Natural killer cell (primary cell): ENCODE results near the gene PCED1B. TPM values are rescaled to one million over a fixed set of nuclear protein-coding genes. Genes with fewer than 3 reads are reported as not detected.

Experiments
- ATAC-seq, 3 donors: fragments of 150-1000 bp in 2 of 3; fragments of 200-7000 bp in 1 of 3; cut with Tn5 transposase; 1 replicate in 1 of 3; 2 replicates in 2 of 3; pipeline ENCODE4 v1.10.0; 2021; ENCODE audit warnings: mild to moderate bottlenecking in 2 of 3, moderate library complexity in 2 of 3
- DNase-seq, 2 donors: peaks; one replicate each; pipeline versions ENCODE4 v3.0.0 to v3.0.0-alpha.2; 2013 to 2021; ENCODE audit warnings: mixed read lengths in 1 of 2
- H3K27ac ChIP-seq: one replicate; pipeline ENCODE4 v1.5.1; 2013; ENCODE audit warnings: mild to moderate bottlenecking, low read length
- H3K27me3 ChIP-seq: one replicate; pipeline ENCODE4 v1.6.1; 2013; ENCODE audit warnings: low read length; ENCODE audit not compliant: control insufficient read depth, insufficient read depth
- H3K36me3 ChIP-seq: one replicate; pipeline ENCODE4 v1.6.1; 2013; ENCODE audit warnings: low read length; ENCODE audit not compliant: control insufficient read depth, insufficient read depth
- H3K4me1 ChIP-seq: one replicate; pipeline ENCODE4 v1.6.1; 2013; ENCODE audit warnings: low read length; ENCODE audit not compliant: control insufficient read depth, insufficient read depth
- H3K4me3 ChIP-seq: one replicate; pipeline ENCODE4 v1.5.1; 2013; ENCODE audit warnings: low read length
- H3K9me3 ChIP-seq: one replicate; pipeline ENCODE4 v1.6.1; 2013; ENCODE audit warnings: low read length; ENCODE audit not compliant: control insufficient read depth, insufficient read depth
- H3K27ac Mint-ChIP-seq, 2 donors: one replicate each; pipeline ENCODE4 v1.8.0; 2022; ENCODE audit warnings: mild to moderate bottlenecking in 2 of 2, mixed read lengths in 2 of 2, moderate library complexity in 1 of 2
- H3K27me3 Mint-ChIP-seq, 2 donors: one replicate each; pipeline ENCODE4 v1.8.0; 2022; ENCODE audit warnings: low read depth in 2 of 2, mixed read lengths in 2 of 2
- H3K36me3 Mint-ChIP-seq: one replicate; pipeline ENCODE4 v1.8.0; 2022; ENCODE audit warnings: mixed read lengths
- H3K4me1 Mint-ChIP-seq, 2 donors: one replicate each; pipeline ENCODE4 v1.8.0; 2022; ENCODE audit warnings: mixed read lengths in 2 of 2
- H3K4me3 Mint-ChIP-seq: one replicate; pipeline ENCODE4 v1.8.0; 2022; ENCODE audit warnings: mild to moderate bottlenecking, moderate library complexity, mixed read lengths
- H3K9me3 Mint-ChIP-seq, 2 donors: one replicate each; pipeline ENCODE4 v1.8.0; 2022; ENCODE audit warnings: mixed read lengths in 2 of 2
- CTCF ChIP-seq: fragments of 200-600 bp; IDR thresholded peaks from one replicate; pipeline ENCODE4 v1.8.0; 2022; ENCODE audit warnings: antibody characterized with exemption
- WGBS: methylation state at CpG from one replicate; pipeline ENCODE4 v1.1.7; 2013; ENCODE audit warnings: missing lambda C conversion rate; ENCODE audit not compliant: insufficient coverage; 5-methylcytosine and 5-hydroxymethylcytosine counted together
- intact Hi-C: fragments of 100-400 bp; cut with micrococcal nuclease; formaldehyde crosslinking; loops from one replicate; pipeline ENCODE4 v1.14.2; 2022
- total RNA-seq, 4 donors: library from RNA; stranded (reverse); fragments of 120-200 nt in 1 of 4; gene quantifications; one replicate each; pipeline versions ENCODE4 v1.2.3 to v1.2.4, GENCODE V29; 2013 to 2022

PCED1B gene
- total RNA-seq, 3 donors from 2014 or later (not counting 1 experiment from before 2014, with no cell fraction given): 30.2 to 35.9 (median 33.3) TPM

GRCh38 chr12:47065546-47065945 lies 13.9 kb upstream of the PCED1B start:
- H3K27ac ChIP-seq: no peak overlapping the region
- H3K27me3 Mint-ChIP-seq: no peaks in the 10 kb centered on the region
- no peak overlapping the region for H3K27ac Mint-ChIP-seq
- no peaks in the 10 kb centered on the region for H3K9me3 Mint-ChIP-seq
- H3K9me3 ChIP-seq: no peaks in the 10 kb centered on the region
- H3K4me3 ChIP-seq: no peak overlapping the region
- no peaks in the 10 kb centered on the region for H3K27me3 ChIP-seq
- intact Hi-C loops: no loop called here
- no peak overlapping the region for H3K4me3 Mint-ChIP-seq
- DNase-seq (no peak), ATAC-seq (no peak)
- H3K4me1 ChIP-seq: no peaks in the 10 kb centered on the region
- H3K36me3 Mint-ChIP-seq: no peaks in the 10 kb centered on the region
- no peaks in the 10 kb centered on the region for H3K36me3 ChIP-seq
- 93% methylated on average over 1 of the region's 1 CpG for WGBS
- H3K4me1 Mint-ChIP-seq: no peaks in the 10 kb centered on the region
- no peak for TF ChIP-seq CTCF

- no peaks in the 10 kb centered on the region for H3K9me3 ChIP-seq
- ATAC-seq (no peak), DNase-seq (no peak)
- Mint-ChIP-seq H3K4me3 (no peak overlapping the region), H3K27ac (no peak overlapping the region), H3K27me3 (no peaks in the 10 kb centered on the region), H3K36me3 (no peaks in the 10 kb centered on the region), H3K4me1 (no peaks in the 10 kb centered on the region), H3K9me3 (no peaks in the 10 kb centered on the region)
- H3K27me3 ChIP-seq: no peaks in the 10 kb centered on the region
- no peaks in the 10 kb centered on the region for H3K36me3 ChIP-seq
- H3K4me1 ChIP-seq: no peaks in the 10 kb centered on the region
- intact Hi-C loops: no loop called here
- TF ChIP-seq CTCF: no peak
- 87% methylated on average over 6 of the region's 6 CpGs for WGBS
- H3K27ac ChIP-seq: no peak overlapping the region
- no peak overlapping the region for H3K4me3 ChIP-seq
Observed at GRCh38 chr12:47066278-47067025, 13.0 kb upstream of the PCED1B start.

- Mint-ChIP-seq H3K4me1 (no peaks in the 10 kb centered on the region), H3K36me3 (no peaks in the 10 kb centered on the region), H3K9me3 (no peaks in the 10 kb centered on the region), H3K27me3 (no peaks in the 10 kb centered on the region), H3K27ac (no peak overlapping the region), H3K4me3 (no peak overlapping the region)
- no peak overlapping the region for H3K4me3 ChIP-seq
- H3K27ac ChIP-seq: no peak overlapping the region
- no peak for DNase-seq
- no peaks in the 10 kb centered on the region for H3K9me3 ChIP-seq
- no peaks in the 10 kb centered on the region for H3K4me1 ChIP-seq
- H3K27me3 ChIP-seq: no peaks in the 10 kb centered on the region
- TF ChIP-seq CTCF: no peak
- no peak for ATAC-seq
- intact Hi-C loops: no loop called here
- no peaks in the 10 kb centered on the region for H3K36me3 ChIP-seq
- WGBS: 100% methylated on average over 1 of the region's 1 CpG
Observed at GRCh38 chr12:47067176-47067575, 12.2 kb upstream of the PCED1B start.
